ENCODE measurements around the gene ATP6V1B1. TPM values are rescaled to one million over a fixed set of nuclear protein-coding genes. Genes with fewer than 3 reads are reported as not detected.
A peak's percentile ranks its signal among the peaks of the same experiment; 100 is the strongest.

ATP6V1B1 gene
- total RNA-seq, 4 donors from 2014 or later = 7.3 to 110 (median 55.0) TPM

DNA sequence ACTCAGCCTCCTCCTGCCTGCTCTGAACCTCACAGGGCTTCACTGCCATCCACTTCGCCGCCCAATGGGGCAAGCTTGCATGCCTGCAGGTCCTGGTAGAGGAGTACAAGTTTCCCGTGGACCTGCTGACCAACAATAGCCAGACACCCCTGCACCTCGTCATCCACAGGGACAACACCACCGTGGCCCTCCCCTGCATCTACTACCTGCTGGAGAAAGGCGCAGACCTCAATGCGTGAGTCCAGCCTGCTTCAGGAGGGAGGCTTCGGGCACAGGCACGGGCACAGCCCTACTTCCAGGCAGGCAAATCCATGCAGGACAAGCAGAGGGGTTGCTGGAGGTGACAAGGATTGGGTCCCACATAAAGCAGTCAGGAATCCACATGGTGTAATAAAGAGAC, 43.9 kb downstream of the ATP6V1B1 start:
- DNase-seq (ENCODE audit: low spot score in 2 of 2) = peak in 1 of 2 donors; percentile 83
- no peak overlapping the region for H3K4me3 ChIP-seq (ENCODE audit: low read depth, poor library complexity, severe bottlenecking)
- WGBS, 2 donors = 95 to 96% methylated on average over 9 of the region's 9 CpGs

DNA sequence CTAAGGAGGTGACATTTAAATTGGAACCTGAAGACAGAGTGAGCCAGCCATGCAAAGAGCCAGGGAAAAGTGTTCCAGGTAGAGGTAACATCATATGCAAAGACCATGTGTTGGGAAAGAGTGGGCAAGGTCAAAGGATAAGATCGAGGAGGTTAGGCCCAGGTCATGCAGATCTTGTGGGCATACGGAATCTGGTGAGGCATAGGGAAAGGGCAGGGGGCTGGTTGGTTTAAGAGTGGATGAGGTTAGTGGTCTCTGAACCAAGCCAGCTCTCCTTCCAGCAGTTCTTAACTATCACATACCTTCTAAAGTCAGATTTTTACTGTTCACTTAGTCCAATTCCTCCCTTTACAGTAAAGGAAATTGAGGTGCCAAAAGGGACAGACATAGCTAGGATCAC, 45.7 kb downstream of the ATP6V1B1 start:
- WGBS, 2 donors = 80 to 89% methylated on average over 2 of the region's 2 CpGs
- H3K4me3 ChIP-seq (ENCODE audit: low read depth, poor library complexity, severe bottlenecking) = no peak overlapping the region
- no peak for TF ChIP-seq POLR2A (IDR thresholded peaks at IDR 0.05)
- TF ChIP-seq, protein P1, sequence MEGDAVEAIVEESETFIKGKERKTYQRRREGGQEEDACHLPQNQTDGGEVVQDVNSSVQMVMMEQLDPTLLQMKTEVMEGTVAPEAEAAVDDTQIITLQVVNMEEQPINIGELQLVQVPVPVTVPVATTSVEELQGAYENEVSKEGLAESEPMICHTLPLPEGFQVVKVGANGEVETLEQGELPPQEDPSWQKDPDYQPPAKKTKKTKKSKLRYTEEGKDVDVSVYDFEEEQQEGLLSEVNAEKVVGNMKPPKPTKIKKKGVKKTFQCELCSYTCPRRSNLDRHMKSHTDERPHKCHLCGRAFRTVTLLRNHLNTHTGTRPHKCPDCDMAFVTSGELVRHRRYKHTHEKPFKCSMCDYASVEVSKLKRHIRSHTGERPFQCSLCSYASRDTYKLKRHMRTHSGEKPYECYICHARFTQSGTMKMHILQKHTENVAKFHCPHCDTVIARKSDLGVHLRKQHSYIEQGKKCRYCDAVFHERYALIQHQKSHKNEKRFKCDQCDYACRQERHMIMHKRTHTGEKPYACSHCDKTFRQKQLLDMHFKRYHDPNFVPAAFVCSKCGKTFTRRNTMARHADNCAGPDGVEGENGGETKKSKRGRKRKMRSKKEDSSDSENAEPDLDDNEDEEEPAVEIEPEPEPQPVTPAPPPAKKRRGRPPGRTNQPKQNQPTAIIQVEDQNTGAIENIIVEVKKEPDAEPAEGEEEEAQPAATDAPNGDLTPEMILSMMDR (IDR thresholded peaks at IDR 0.05) = no peak
- DNase-seq (ENCODE audit: low spot score in 2 of 2) = peak in 1 of 2 donors; percentile 56
- intact Hi-C loops (cut with DNase I; ENCODE audit: low total_unique reads) = no loop called here

More for the DNA sequence above, 43.9 kb downstream of the ATP6V1B1 start:
- TF ChIP-seq, protein P1 (IDR thresholded peaks at IDR 0.05) = no peak
- no peak for TF ChIP-seq POLR2A (IDR thresholded peaks at IDR 0.05)
- intact Hi-C loops (cut with DNase I; ENCODE audit: low total_unique reads) = no loop called here

DNA sequence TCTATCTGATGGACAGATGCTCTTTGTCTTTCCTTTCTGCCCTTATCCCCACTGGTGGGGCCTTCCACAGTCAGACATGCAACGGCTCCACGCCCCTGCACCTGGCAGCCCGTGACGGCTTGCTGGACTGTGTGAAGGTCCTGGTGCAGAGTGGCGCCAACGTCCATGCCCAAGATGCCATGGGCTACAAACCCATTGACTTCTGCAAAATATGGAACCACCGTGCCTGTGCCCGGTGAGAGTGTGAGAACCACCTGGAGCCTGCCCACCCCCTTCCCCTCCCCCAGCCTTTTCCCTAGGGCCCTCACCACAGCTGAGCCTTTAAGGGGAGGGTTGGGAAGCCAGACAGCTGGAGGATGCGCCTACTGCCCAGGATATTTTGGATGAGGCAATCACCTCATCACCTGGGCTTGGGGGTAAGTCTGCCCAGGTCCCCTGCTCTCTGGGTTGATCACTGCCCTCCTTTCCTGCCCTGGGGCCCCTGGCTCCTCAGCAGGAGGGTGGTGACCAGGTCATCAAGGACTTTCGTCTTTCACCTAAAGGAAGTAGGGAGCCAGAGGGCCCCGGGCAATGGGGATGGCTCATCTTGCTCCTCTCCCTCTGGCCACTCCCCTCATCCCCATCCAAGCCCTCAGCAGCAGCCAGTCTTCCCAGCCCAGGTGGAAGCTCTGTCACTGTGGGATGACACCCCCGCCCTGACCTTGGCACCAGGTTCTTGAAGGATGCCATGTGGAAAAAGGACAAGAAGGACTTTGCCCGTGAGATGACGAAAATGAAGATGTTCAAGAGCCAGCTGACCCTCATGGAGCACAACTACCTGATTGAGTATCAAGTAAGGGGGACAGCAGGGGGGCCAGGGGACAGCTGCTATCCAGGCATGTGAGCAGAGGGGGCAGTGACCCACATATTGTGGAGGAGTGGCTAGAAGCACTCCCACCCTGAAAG, 46.4 kb downstream of the ATP6V1B1 start:
- intact Hi-C loops (cut with DNase I; ENCODE audit: low total_unique reads) = no loop called here
- DNase-seq (ENCODE audit: low spot score in 2 of 2) = peak in 1 of 2 donors; percentile 80
- TF ChIP-seq, protein P1 (IDR thresholded peaks at IDR 0.05) = no peak
- no peak for TF ChIP-seq POLR2A (IDR thresholded peaks at IDR 0.05)
- WGBS, 2 donors = 85 to 86% methylated on average over 14 of the region's 14 CpGs
- H3K4me3 ChIP-seq (ENCODE audit: low read depth, poor library complexity, severe bottlenecking) = no peak overlapping the region

DNA sequence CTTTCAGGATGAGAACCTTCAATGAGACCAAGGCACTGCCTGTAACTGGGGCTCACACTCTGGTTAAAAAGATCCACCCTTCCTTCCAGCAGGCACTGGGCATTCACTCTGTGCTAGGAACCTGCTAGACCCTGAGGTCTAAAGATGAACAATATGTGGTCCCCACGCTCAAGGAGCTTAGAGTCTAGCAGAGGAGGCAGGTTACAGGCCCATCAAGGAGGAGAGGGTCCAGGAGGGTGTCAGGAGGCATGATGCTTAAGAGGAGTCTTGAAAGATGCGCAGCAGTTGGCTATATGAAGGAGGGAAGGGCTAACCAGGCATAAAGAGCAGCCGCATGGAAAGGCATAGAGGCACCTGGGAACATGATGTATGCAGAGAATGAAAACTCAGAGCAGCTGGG, 47.3 kb downstream of the ATP6V1B1 start:
- TF ChIP-seq POLR2A (IDR thresholded peaks at IDR 0.05) = no peak
- TF ChIP-seq, protein P1 (IDR thresholded peaks at IDR 0.05) = no peak

DNA sequence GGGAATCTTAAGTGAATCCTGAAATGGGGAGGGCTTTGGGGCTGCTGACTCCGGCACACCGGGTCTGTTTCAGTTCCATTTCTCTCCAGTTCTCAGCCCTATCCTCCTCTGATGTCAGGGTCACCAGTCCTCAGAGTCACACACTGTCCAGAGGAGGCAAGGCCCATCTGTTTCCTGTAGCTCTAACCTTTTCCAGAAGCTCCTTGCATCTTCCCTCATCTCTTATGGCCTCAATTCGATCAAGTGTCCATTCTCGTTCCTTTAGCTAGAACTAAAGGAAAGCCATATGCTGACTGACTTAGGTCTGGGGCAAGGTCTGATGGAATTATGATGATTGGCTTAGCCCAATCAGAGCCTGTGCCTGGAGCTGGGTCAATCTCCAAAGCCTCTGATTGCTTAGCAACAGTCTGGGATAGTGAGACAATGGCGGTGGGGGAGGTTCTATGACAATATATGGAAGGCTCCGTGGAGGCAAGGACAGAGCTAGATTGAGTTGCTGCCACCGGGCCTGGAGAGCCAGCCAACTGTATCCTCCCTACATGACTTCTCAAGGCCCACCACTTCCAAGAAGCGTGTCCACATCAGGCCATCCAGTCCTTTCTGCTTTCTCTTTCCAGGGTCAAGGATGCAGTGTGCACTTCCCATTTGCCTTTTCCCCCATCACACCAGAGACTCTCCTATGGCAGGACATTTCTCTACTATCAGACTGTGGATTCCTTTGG, 48.0 kb downstream of the ATP6V1B1 start:
- H3K4me3 ChIP-seq (ENCODE audit: low read depth, poor library complexity, severe bottlenecking) = no peak overlapping the region
- TF ChIP-seq POLR2A (IDR thresholded peaks at IDR 0.05) = no peak
- TF ChIP-seq, protein P1 (IDR thresholded peaks at IDR 0.05) = no peak
- intact Hi-C loops (cut with DNase I; ENCODE audit: low total_unique reads) = no loop called here
- peak in 1 of 2 donors; percentile 49 for DNase-seq (ENCODE audit: low spot score in 2 of 2)
- 85 to 93% methylated on average over 8 of the region's 8 CpGs for WGBS, 2 donors

More for the DNA sequence above, 47.3 kb downstream of the ATP6V1B1 start:
- 91 to 95% methylated on average over 3 of the region's 3 CpGs for WGBS, 2 donors
- intact Hi-C loops (cut with DNase I; ENCODE audit: low total_unique reads) = no loop called here
- peak in 1 of 2 donors; percentile 31 for DNase-seq (ENCODE audit: low spot score in 2 of 2)
- H3K4me3 ChIP-seq (ENCODE audit: low read depth, poor library complexity, severe bottlenecking) = no peak overlapping the region
